SH-SY5Y (cell line): ENCODE measurements around the gene SMCR8.

ENCODE experiments used
- GATA2 ChIP-seq: IDR thresholded peaks from 2 replicates; pipeline ENCODE4 v1.6.1; 2011; ENCODE audit warnings: mild to moderate bottlenecking, low read depth, low read length
- GATA3 ChIP-seq: IDR thresholded peaks from 2 replicates; pipeline ENCODE4 v1.6.1; 2011; ENCODE audit warnings: low read depth, mild to moderate bottlenecking, low read length, moderate library complexity

- TF ChIP-seq GATA2, result no peak
- TF ChIP-seq GATA3, result no peak
Observed at GRCh38 chr17:18327093-18327492, 12.0 kb downstream of the SMCR8 start.
